Colonic mucosa (tissue), 4 donors: ENCODE results near the gene MLLT6. TPM values are rescaled to one million over a fixed set of nuclear protein-coding genes. Genes with fewer than 3 reads are reported as not detected.
A peak's percentile ranks its signal among the peaks of the same experiment; 100 is the strongest.

Source experiments
- DNase-seq: peaks from one replicate; pipeline ENCODE4 v3.0.0-alpha.2; 2020
- H3K27ac ChIP-seq: fragments of 200-600 bp; one replicate; pipeline ENCODE4 v1.8.0; 2021
- H3K27me3 ChIP-seq: fragments of 200-600 bp; one replicate; pipeline ENCODE4 v1.8.0; 2021
- H3K36me3 ChIP-seq: fragments of 200-600 bp; one replicate; pipeline ENCODE4 v1.8.0; 2021
- H3K4me1 ChIP-seq: fragments of 200-600 bp; one replicate; pipeline ENCODE4 v1.8.0; 2021; ENCODE audit warnings: mild to moderate bottlenecking
- H3K4me3 ChIP-seq: fragments of 200-600 bp; one replicate; pipeline ENCODE4 v1.8.0; 2021
- H3K9ac ChIP-seq, 2 donors: one replicate each; pipeline ENCODE4 v1.7.0; 2013; ENCODE audit warnings: control low read depth in 2 of 2, low read depth in 2 of 2, low read length in 2 of 2
- H3K9me3 ChIP-seq: fragments of 200-600 bp; one replicate; pipeline ENCODE4 v1.8.0; 2021
- intact Hi-C: fragments of 100-400 bp; cut with DNase I; formaldehyde crosslinking; loops from one replicate; pipeline ENCODE4 v1.14.1; 2022
- total RNA-seq, 2 donors: library from RNA; stranded (reverse); fragmentation: NEBNext Ultra II Directional in 1 of 2; extraction: Animal tissue kit (Norgen Biotek cat#: 25700) in 1 of 2; gene quantifications; one replicate each; pipeline ENCODE4 v1.2.1, GENCODE V29; 2021
- TF ChIP-seq, protein P1 (sequence below): fragments of 200-600 bp; IDR thresholded peaks from one replicate; pipeline ENCODE4 v1.8.0; 2022; ENCODE audit warnings: antibody characterized with exemption, mild to moderate bottlenecking
- donor health status: healthy.
- donor health status: DM: no; HTN: no; CAD: no.
- donor health status: DM: no; HTN: no; CAD: no.

Gene MLLT6
- 100 to 1,000 TPM in 1 of 2 donors, 10 to 100 TPM in 1; 74.1 to 109 TPM for total RNA-seq

DNA sequence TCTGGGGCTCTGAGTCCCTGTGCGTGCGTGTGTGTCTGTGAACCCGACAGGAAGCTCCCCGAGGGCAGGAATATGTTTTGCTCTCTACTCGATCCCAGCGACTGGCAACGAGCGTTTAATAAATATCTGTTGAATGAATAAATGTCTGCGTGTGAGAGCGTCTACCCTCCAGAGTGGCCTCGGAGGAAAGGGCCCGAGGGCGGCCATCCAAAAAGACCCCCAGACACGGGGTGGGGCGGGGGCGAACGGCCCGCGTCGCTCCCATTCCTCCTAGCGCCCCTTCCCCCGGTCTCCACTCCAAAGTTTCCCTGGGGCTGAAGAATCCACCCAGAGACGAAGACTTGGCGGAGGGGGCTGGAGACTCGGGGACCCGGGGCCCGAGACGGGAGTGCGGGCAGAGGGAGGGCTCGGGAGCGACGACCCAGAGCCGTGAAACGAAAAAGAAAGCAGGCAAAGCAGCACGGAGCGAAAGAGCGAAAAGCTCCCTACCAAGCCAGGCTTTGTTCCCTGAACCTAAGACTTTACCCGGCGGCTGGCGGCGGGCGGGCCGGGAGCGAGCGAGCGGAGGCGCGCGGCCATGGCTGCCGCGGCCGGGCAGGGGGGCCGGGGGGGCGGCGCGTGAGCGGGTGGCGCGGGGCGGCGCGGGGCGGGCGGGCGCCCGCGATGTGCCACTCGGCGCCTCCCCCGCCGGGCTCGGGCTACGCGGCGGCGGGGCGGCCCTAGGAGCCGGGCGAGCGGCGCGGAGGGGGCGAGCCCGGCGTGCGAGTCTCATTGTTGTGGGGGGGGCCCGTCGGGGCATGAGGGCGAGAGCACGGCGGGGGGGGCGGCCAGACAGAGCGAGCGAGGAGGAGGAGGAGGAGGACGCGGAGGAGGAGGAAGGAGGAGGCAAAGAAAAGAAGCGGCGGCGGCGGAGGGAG, at the start of gene MLLT6:
Gene MLLT6, plus strand, starts transcription at position 668 of the 917 bp plus-strand sequence. CDS start 360 bp downstream, outside the sequence.
- Histone ChIP-seq H3K27me3 (no peaks in the 10 kb centered on the region), H3K4me1 (peaks cover 6% of the 10 kb centered on the region), H3K27ac (peak within 1 kb of the TSS; percentile 95), H3K9me3 (no peaks in the 10 kb centered on the region), H3K9ac (peak within 1 kb of the TSS; percentile 92 to 99), H3K4me3 (peak within 1 kb of the TSS; percentile 69), H3K36me3 (no peaks in the 10 kb centered on the region)
- intact Hi-C loops: no loop called here
- DNase-seq: peak; percentile 76
- TF ChIP-seq, protein P1, sequence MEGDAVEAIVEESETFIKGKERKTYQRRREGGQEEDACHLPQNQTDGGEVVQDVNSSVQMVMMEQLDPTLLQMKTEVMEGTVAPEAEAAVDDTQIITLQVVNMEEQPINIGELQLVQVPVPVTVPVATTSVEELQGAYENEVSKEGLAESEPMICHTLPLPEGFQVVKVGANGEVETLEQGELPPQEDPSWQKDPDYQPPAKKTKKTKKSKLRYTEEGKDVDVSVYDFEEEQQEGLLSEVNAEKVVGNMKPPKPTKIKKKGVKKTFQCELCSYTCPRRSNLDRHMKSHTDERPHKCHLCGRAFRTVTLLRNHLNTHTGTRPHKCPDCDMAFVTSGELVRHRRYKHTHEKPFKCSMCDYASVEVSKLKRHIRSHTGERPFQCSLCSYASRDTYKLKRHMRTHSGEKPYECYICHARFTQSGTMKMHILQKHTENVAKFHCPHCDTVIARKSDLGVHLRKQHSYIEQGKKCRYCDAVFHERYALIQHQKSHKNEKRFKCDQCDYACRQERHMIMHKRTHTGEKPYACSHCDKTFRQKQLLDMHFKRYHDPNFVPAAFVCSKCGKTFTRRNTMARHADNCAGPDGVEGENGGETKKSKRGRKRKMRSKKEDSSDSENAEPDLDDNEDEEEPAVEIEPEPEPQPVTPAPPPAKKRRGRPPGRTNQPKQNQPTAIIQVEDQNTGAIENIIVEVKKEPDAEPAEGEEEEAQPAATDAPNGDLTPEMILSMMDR: no peak

DNA sequence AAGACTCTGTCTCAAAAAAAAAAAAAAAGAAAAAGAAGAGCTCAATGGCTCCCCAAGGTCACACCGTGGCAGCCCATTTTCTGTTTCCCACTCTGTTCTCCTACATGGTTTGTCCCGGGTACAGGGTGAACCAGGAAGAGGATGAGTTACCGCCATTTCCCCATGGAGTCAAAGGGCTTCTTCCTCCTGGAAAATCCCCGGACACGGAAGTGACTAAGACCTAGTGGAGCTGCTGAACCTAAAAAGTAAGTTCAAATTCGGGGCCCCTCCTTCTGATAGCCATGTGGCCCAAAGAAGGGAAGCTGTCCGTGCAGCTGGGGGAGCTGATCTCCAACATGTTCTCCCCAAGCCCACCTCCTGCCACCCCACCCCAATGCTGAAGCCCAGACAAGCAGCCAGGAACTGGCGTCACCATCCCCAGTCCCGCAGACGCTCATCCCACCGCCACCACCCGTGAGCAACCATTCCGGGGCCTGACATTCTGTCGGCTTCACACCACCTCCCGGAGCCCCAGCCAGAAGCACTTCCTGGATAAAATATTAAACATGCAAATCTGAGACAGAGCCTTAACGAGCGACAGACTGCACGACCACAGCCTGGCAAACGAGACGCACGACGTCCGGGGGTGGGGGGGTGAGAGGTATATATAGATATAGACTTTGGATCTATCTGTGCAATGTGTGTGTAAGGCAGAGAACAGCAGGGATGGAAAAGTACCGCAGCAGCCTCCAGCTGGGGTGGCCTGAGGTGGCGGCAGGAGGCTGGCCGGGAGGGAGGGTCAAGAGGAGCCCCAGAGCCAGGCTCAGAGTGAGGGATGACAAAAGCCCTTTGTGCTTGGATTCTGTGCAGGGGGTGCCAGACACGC, 47.9 kb upstream of the MLLT6 start:
- no peak overlapping the region for H3K9ac ChIP-seq
- H3K4me3 ChIP-seq: no peak overlapping the region
- peak; percentile 29 for DNase-seq
- no peaks in the 10 kb centered on the region for H3K9me3 ChIP-seq
- H3K36me3 ChIP-seq: no peaks in the 10 kb centered on the region
- peak overlapping the region; percentile 32 for H3K27ac ChIP-seq
- intact Hi-C loops: no loop called here
- TF ChIP-seq, protein P1: no peak
- no peaks in the 10 kb centered on the region for H3K4me1 ChIP-seq
- H3K27me3 ChIP-seq: no peaks in the 10 kb centered on the region

DNA sequence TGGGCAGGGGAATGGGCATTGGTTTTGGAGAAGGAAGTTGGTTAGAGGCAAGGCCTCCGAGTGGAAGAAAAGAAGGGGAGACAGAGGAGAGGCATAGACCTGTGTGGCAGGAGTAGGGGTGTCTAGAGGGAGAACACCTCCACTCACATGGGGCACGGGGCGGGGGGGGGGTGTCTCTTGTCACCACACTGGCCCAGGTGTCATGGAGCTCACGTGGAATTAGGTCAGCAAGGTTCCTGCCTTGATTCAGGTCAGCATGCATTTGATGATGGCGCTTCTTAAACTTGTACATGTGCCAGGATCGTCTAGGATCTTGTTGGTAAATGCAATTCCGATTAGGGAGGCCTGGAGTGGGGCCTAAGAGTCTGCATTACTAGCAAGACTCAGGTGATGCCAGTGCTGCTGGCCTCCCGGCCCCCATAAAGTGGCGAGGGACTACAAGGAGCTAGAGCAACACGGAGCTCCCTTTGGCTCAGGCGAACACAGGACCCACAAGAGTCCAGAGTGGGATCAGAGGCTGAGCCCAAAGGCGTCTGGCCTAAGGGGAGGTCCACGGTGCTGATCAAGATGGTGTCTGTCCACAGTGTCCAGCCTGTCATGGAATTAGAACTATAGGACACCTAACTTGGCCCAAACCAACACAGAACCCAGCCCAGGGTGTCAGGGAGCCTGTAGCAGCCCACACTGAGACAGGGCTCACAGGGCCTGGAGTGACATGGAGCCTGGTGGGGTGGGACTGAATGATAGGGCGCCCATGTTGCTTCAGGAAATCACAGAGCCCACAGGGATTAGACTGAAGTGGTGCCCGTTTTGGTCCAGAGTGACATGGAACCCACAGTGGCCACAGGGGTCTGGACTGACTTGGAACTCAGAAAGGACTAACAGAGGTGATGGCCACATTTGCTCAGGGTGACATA, 47.0 kb upstream of the MLLT6 start:
- H3K9me3 ChIP-seq: no peaks in the 10 kb centered on the region
- H3K4me3 ChIP-seq: no peak overlapping the region
- no peaks in the 10 kb centered on the region for H3K4me1 ChIP-seq
- H3K27ac ChIP-seq: peak overlapping the region; percentile 32
- intact Hi-C loops: no loop called here
- no peaks in the 10 kb centered on the region for H3K36me3 ChIP-seq
- no peak for DNase-seq
- H3K27me3 ChIP-seq: no peaks in the 10 kb centered on the region
- H3K9ac ChIP-seq: no peak overlapping the region
- TF ChIP-seq, protein P1: no peak

DNA sequence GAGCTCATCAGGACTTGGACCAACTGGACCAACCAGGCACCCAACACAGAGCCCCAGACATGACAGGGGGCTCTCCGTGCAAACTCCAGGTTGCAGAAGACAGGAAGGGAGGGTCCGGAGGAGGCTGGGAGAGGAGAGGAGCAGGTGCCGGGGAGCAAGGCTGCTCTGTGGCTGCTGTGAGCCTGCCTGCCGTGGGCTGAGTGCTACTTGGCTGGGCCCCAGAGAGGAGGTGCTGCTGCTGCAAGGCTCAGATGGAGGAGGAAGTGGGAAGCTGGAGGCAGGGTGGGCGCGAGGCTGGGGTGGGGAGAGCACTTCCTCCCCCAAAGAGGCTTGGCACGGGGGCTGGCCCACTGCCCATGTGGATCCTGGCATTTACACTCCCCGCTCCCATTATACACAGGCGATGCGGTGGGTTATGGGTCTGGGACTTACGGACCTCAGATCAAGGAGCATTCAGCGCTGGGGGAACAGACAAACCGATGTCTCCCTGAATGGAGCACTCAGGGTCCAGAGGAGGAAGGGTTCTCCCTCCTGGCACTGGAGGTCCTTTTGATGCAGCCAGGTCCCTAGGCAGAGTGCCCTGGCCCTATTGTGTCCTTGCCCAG, 46.2 kb upstream of the MLLT6 start:
- Histone ChIP-seq H3K27me3 (no peaks in the 10 kb centered on the region), H3K4me1 (no peaks in the 10 kb centered on the region), H3K4me3 (no peak overlapping the region), H3K9ac (no peak overlapping the region), H3K36me3 (no peaks in the 10 kb centered on the region), H3K9me3 (no peaks in the 10 kb centered on the region), H3K27ac (no peak overlapping the region)
- DNase-seq: no peak
- TF ChIP-seq, protein P1: no peak
- intact Hi-C loops: no loop called here
